ENCODE measurements around the gene P2RX4.

DNA sequence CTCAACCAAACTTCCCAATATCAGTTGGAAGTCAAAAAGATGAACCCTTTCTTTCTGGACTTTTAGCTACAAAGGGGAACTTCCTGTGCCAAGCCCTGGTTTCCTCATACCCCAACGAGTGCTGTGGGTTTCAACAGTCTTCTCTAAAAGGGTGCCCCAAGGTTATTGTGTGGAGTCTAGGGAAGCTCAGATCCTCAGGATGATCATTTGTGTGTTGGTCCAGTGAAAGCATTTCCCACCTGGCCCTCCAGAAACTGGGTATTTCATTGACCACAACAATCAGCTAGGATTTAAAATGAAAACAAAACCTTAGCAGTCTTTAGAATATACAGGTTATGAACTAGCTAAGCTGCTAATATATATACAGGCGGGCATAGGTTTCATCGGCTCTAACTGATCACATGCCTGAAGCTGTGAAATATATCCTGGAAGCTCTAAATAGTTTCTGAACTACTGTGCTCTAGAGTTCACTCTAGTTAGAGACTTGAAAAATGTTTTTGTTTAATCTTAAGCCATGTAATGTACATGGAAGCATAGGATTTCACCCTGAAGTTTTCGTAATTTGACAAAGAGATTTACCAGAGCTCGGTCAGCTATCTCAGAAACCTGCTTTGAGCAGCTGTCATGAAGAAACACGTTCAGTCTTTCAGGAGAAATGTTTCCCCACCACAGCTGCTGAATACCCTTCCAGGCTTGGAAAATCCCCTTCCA lies 29.6 kb downstream of the P2RX4 start:
- TF ChIP-seq, protein P1, sequence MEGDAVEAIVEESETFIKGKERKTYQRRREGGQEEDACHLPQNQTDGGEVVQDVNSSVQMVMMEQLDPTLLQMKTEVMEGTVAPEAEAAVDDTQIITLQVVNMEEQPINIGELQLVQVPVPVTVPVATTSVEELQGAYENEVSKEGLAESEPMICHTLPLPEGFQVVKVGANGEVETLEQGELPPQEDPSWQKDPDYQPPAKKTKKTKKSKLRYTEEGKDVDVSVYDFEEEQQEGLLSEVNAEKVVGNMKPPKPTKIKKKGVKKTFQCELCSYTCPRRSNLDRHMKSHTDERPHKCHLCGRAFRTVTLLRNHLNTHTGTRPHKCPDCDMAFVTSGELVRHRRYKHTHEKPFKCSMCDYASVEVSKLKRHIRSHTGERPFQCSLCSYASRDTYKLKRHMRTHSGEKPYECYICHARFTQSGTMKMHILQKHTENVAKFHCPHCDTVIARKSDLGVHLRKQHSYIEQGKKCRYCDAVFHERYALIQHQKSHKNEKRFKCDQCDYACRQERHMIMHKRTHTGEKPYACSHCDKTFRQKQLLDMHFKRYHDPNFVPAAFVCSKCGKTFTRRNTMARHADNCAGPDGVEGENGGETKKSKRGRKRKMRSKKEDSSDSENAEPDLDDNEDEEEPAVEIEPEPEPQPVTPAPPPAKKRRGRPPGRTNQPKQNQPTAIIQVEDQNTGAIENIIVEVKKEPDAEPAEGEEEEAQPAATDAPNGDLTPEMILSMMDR (conservative IDR thresholded peaks at IDR 0.05; ENCODE audit: low read length): no peak
- no peak for TF ChIP-seq EZH2phosphoT487 (IDR thresholded peaks at IDR 0.05; ENCODE audit: borderline replicate concordance, low read depth, low read length)
